HG03135 (cell line): Measurements from ENCODE around the gene NACC1.

Experiments used
- ATAC-seq: cut with Tn5 transposase; IDR thresholded peaks from one replicate; pipeline ENCODE4 v1.9.1; 2021; ENCODE audit warnings: mild to moderate bottlenecking, moderate library complexity; ENCODE audit not compliant: unreplicated experiment

NACC1 gene

GRCh38 chr19:13187419-13187818 is 69.4 kb downstream of the NACC1 start:
- ATAC-seq: no peak

GRCh38 chr19:13189600-13189999 is 71.5 kb downstream of the NACC1 start:
- no peak for ATAC-seq
